OCI-LY3 (cell line): ENCODE measurements around the gene HNRNPUL2.

Experiments used
- CTCF ChIP-seq: fragments of 200-600, 300-600 bp; sonication (generic); IDR thresholded peaks from 2 replicates; pipeline ENCODE4 v1.5.1; 2014; ENCODE audit warnings: antibody characterized with exemption, low read length, low read depth
- EZH2phosphoT487 ChIP-seq: fragments of 200-600 bp; shearing (Covaris generic); IDR thresholded peaks from 2 replicates; pipeline ENCODE4 v1.6.1; 2018; ENCODE audit warnings: antibody characterized with exemption, mixed run types, low read depth

- TF ChIP-seq CTCF (no peak), EZH2phosphoT487 (no peak)
Measured at GRCh38 chr11:62747475-62748160, 20.4 kb upstream of the HNRNPUL2 start.
